CD4-positive, alpha-beta T cell treated with Interleukin-1 beta for 1 hour (primary cell): Measurements from ENCODE around the gene PPP1R14B.

Experiments used
- DNase-seq, 2 donors: peaks; one replicate each; pipeline ENCODE4 v3.0.0-alpha.2; 2020 to 2022

The PPP1R14B gene

GRCh38 chr11:64281957-64282770 is 35.4 kb upstream of the PPP1R14B start:
- DNase-seq = no peak

- DNase-seq = no peak
Observed at GRCh38 chr11:64278576-64279190, 31.9 kb upstream of the PPP1R14B start.

GRCh38 chr11:64276653-64277431 is 30.1 kb upstream of the PPP1R14B start:
- no peak for DNase-seq

GRCh38 chr11:64275841-64276240 is 29.1 kb upstream of the PPP1R14B start:
- DNase-seq = no peak

- DNase-seq = no peak
Observed at GRCh38 chr11:64275031-64275800, 28.5 kb upstream of the PPP1R14B start.

- peak; percentile 97 to 98 for DNase-seq
Observed at GRCh38 chr11:64269540-64270220, 22.9 kb upstream of the PPP1R14B start.

GRCh38 chr11:64268893-64269539 is 22.3 kb upstream of the PPP1R14B start:
- peak; percentile 37 to 55 for DNase-seq

GRCh38 chr11:64268025-64268892 is 21.5 kb upstream of the PPP1R14B start:
- no peak for DNase-seq

- no peak for DNase-seq
Observed at GRCh38 chr11:64267207-64267945, 20.6 kb upstream of the PPP1R14B start.

- no peak for DNase-seq
Observed at GRCh38 chr11:64266339-64266738, 19.6 kb upstream of the PPP1R14B start.

- no peak for DNase-seq
Observed at GRCh38 chr11:64265176-64266160, 18.7 kb upstream of the PPP1R14B start.

- DNase-seq = no peak
Observed at GRCh38 chr11:64264371-64264852, 17.7 kb upstream of the PPP1R14B start.

- no peak for DNase-seq
Observed at GRCh38 chr11:64263947-64264317, 17.2 kb upstream of the PPP1R14B start.

GRCh38 chr11:64263021-64263946 is 16.5 kb upstream of the PPP1R14B start:
- no peak for DNase-seq

GRCh38 chr11:64262271-64263002 is 15.7 kb upstream of the PPP1R14B start:
- no peak for DNase-seq

GRCh38 chr11:64261556-64262080 is 14.9 kb upstream of the PPP1R14B start:
- no peak for DNase-seq
